Keratinocyte (primary cell): ENCODE data around the gene RGMA. TPM values are rescaled to one million over a fixed set of nuclear protein-coding genes. Genes with fewer than 3 reads are reported as not detected.

Experiments used
- DNase-seq: peaks from one replicate; pipeline ENCODE4 v3.0.0-alpha.2; 2011; ENCODE audit warnings: low read depth, missing footprints, low spot score
- FAIRE-seq: peaks from 2 replicates; lab custom pipeline; 2011; peaks lifted over from hg19 to GRCh38; lab: Jason Lieb, UNC
- H2AFZ ChIP-seq: 2 replicates; pipeline ENCODE4 v1.6.0; 2012; ENCODE audit warnings: low read length, control low read depth, inconsistent platforms; ENCODE audit not compliant: control insufficient read depth
- H3K27ac ChIP-seq: 2 replicates; pipeline ENCODE4 v1.5.1; 2011; ENCODE audit warnings: low read length; ENCODE audit not compliant: control insufficient read depth, insufficient read depth
- H3K27me3 ChIP-seq: 3 replicates; pipeline ENCODE4 v1.6.0; 2011; ENCODE audit warnings: low read length; ENCODE audit not compliant: control insufficient read depth, insufficient read depth; ENCODE audit errors: extremely low read depth
- H3K36me3 ChIP-seq, 2 experiments: 2 replicates in 1 of 2; 3 replicates in 1 of 2; pipeline ENCODE4 v1.5.1; 2011; ENCODE audit warnings: low read length in 2 of 2, mild to moderate bottlenecking in 1 of 2; ENCODE audit not compliant: control insufficient read depth in 2 of 2, insufficient read depth in 2 of 2; ENCODE audit errors: extremely low read depth in 1 of 2
- H3K4me1 ChIP-seq: 3 replicates; pipeline ENCODE4 v1.5.1; 2011; ENCODE audit warnings: low read length; ENCODE audit not compliant: control insufficient read depth, insufficient read depth; ENCODE audit errors: extremely low read depth
- H3K4me2 ChIP-seq: 3 replicates; pipeline ENCODE4 v1.6.0; 2011; ENCODE audit warnings: low read depth, low read length; ENCODE audit not compliant: control insufficient read depth, insufficient read depth; ENCODE audit errors: extremely low read depth
- H3K4me3 ChIP-seq, 3 experiments: fragments of 200-600 bp in 1 of 3; sonication (generic) in 1 of 3; 2 replicates in 2 of 3; 3 replicates in 1 of 3; pipeline ENCODE4 v1.5.1; 2011 to 2016; ENCODE audit warnings: low read length in 3 of 3, mild to moderate bottlenecking in 3 of 3, control low read depth in 2 of 3, inconsistent platforms in 1 of 3, low read depth in 1 of 3, mixed read lengths in 1 of 3, mixed run types in 1 of 3, moderate library complexity in 1 of 3; ENCODE audit not compliant: control insufficient read depth in 2 of 3, insufficient read depth in 2 of 3; ENCODE audit errors: extremely low read depth in 1 of 3
- H3K79me2 ChIP-seq: 2 replicates; pipeline ENCODE4 v1.6.0; 2012; ENCODE audit warnings: low read length; ENCODE audit not compliant: control insufficient read depth, insufficient read depth
- H3K9ac ChIP-seq: 3 replicates; pipeline ENCODE4 v1.6.0; 2011; ENCODE audit warnings: low read length; ENCODE audit not compliant: control insufficient read depth, insufficient read depth; ENCODE audit errors: extremely low read depth
- H3K9me1 ChIP-seq: 3 replicates; pipeline ENCODE4 v1.6.0; 2011; ENCODE audit warnings: low read length; ENCODE audit not compliant: control insufficient read depth, insufficient read depth; ENCODE audit errors: extremely low read depth
- H3K9me3 ChIP-seq: 2 replicates; pipeline ENCODE4 v1.5.1; 2012; ENCODE audit warnings: low read depth, low read length; ENCODE audit not compliant: control insufficient read depth
- H4K20me1 ChIP-seq: 3 replicates; pipeline ENCODE4 v1.6.0; 2011; ENCODE audit warnings: low read length; ENCODE audit not compliant: control insufficient read depth, insufficient read depth; ENCODE audit errors: extremely low read depth
- EZH2 ChIP-seq: IDR thresholded peaks from one replicate; pipeline ENCODE4 v1.6.1; 2012; ENCODE audit warnings: inconsistent platforms, mild to moderate bottlenecking, low read length, moderate library complexity
- dilution Hi-C: fragments of 300-500 bp; cut with MboI; formaldehyde crosslinking; loops from one replicate; pipeline ENCODE4 v1.7.0; 2020; ENCODE audit warnings: low sequenced_read_pairs; ENCODE audit not compliant: extremely low pct_ligation_motif_present
- polyA plus RNA-seq, 5 experiments: library from polyadenylated mRNA; depleted of rRNA in 3 of 5; stranded (reverse) in 3 of 5; stranded (forward) in 1 of 5; unstranded in 1 of 5; fragments of >200 nt; gene quantifications; 1 replicate in 1 of 5; 2 replicates in 3 of 5; 3 replicates in 1 of 5; pipeline versions ENCODE4 v1.2.1 to v1.2.3, GENCODE V29; 2011 to 2012; ENCODE audit warnings: missing spikeins in 2 of 5, low read depth in 1 of 5, low replicate concordance in 1 of 5
- TF ChIP-seq, protein P1 (sequence below), 3 experiments: IDR thresholded peaks in 1 of 3; conservative IDR thresholded peaks in 1 of 3; optimal IDR thresholded peaks in 1 of 3; 2 replicates in 2 of 3; 3 replicates in 1 of 3; pipeline versions ENCODE3 to v1.5.1; 2011; ENCODE audit warnings: low read length in 3 of 3, mild to moderate bottlenecking in 3 of 3, moderate library complexity in 2 of 3, control low read depth in 1 of 3, inconsistent platforms in 1 of 3; ENCODE audit not compliant: insufficient read depth in 2 of 3; ENCODE audit errors: extremely low read depth in 1 of 3

Gene RGMA
- polyA plus RNA-seq, 1 donor (not counting 4 experiments of a cell fraction or from before 2014, with no cell fraction given), result 0.18 TPM

DNA sequence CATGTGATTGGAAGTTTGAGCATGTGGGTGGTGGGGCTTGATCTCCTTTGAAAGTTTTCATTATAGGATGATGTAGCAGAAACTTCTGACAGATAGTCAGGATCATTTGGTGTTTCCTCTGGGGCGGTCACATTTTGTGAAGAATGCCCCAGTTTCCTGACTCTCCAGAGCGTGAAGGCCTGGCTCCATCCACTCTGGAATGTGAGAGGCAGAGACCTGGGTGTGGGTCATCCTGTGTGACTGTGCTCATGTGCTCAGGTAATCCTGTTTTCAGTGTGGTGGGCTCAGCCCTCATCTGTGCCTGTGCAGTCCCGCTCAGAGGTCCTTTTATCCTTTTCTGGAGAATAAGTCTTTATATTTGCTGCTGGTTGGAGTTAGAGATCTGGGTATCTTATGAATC is 81.0 kb downstream of the RGMA start:
- dilution Hi-C loops, result no loop called here
- no peaks in the 10 kb centered on the region for H3K9me1 ChIP-seq

DNA sequence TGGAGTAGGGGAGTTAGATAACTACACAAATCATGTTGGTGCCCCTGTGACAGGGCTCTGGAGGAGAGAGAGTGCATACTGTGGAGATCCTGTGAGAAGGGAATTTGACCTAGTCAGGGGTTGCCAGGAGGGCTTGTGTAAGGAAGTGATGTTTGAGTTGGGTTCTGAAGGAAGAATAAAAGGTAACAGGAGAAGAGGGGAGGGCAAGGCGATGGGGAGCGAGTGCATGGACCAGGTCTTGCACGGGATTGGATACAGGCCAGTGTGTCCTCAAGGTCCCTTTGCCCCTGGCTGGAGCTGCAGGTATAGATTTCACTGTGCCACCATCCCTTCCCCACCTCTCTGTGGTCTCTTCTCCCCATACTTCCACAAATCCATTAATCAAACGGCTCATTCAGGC is 83.9 kb downstream of the RGMA start:
- FAIRE-seq, result no peak
- TF ChIP-seq, protein P1, sequence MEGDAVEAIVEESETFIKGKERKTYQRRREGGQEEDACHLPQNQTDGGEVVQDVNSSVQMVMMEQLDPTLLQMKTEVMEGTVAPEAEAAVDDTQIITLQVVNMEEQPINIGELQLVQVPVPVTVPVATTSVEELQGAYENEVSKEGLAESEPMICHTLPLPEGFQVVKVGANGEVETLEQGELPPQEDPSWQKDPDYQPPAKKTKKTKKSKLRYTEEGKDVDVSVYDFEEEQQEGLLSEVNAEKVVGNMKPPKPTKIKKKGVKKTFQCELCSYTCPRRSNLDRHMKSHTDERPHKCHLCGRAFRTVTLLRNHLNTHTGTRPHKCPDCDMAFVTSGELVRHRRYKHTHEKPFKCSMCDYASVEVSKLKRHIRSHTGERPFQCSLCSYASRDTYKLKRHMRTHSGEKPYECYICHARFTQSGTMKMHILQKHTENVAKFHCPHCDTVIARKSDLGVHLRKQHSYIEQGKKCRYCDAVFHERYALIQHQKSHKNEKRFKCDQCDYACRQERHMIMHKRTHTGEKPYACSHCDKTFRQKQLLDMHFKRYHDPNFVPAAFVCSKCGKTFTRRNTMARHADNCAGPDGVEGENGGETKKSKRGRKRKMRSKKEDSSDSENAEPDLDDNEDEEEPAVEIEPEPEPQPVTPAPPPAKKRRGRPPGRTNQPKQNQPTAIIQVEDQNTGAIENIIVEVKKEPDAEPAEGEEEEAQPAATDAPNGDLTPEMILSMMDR (optimal IDR thresholded peaks at IDR 0.05 in 1 of 3, IDR thresholded peaks at IDR 0.05 in 1 of 3, conservative IDR thresholded peaks at IDR 0.05 in 1 of 3; ENCODE audit: extremely low read depth in 1 of 3, insufficient read depth in 2 of 3, low read length in 3 of 3), result no peak
- TF ChIP-seq EZH2, result no peak
- Histone ChIP-seq H3K9me1 (no peaks in the 10 kb centered on the region), H4K20me1 (no peaks in the 10 kb centered on the region), H3K9ac (no peak overlapping the region), H3K9me3 (no peaks in the 10 kb centered on the region), H3K27me3 (no peaks in the 10 kb centered on the region), H3K4me2 (no peak overlapping the region), H2AFZ (no peak overlapping the region), H3K36me3 (peaks cover 34 to 53% of the 10 kb centered on the region in 2 experiments), H3K79me2 (peaks cover 2% of the 10 kb centered on the region), H3K4me3 (no peak overlapping the region), H3K4me1 (no peaks in the 10 kb centered on the region), H3K27ac (no peak overlapping the region)
- dilution Hi-C loops, result no loop called here
- no peak for DNase-seq

More for the DNA sequence above, 81.0 kb downstream of the RGMA start:
- no peaks in the 10 kb centered on the region for H3K27me3 ChIP-seq
- H3K4me3 ChIP-seq, result no peak overlapping the region
- H3K79me2 ChIP-seq, result peaks cover 2% of the 10 kb centered on the region
- H2AFZ ChIP-seq, result no peak overlapping the region
- H3K4me2 ChIP-seq, result no peak overlapping the region
- DNase-seq (no peak), FAIRE-seq (no peak)
- TF ChIP-seq, protein P1 (optimal IDR thresholded peaks at IDR 0.05 in 1 of 3, IDR thresholded peaks at IDR 0.05 in 1 of 3, conservative IDR thresholded peaks at IDR 0.05 in 1 of 3; ENCODE audit: extremely low read depth in 1 of 3, insufficient read depth in 2 of 3, low read length in 3 of 3), result no peak
- no peak for TF ChIP-seq EZH2
- H3K27ac ChIP-seq, result no peak overlapping the region
- H3K4me1 ChIP-seq, result no peaks in the 10 kb centered on the region
- no peaks in the 10 kb centered on the region for H3K9me3 ChIP-seq
- H3K36me3 ChIP-seq, result peaks cover 33 to 53% of the 10 kb centered on the region in 2 experiments
- no peak overlapping the region for H3K9ac ChIP-seq
- no peaks in the 10 kb centered on the region for H4K20me1 ChIP-seq
